Calu3 (cell line): ENCODE results near the gene CEACAM1. TPM values are rescaled to one million over a fixed set of nuclear protein-coding genes. Genes with fewer than 3 reads are reported as not detected.
"Not testable (repeated sequence)": the region's sequence is repeated elsewhere in the genome, so short reads cannot be mapped to it uniquely, and the experiment has no call there.

Experiments
- BruUV-seq: library from RNA; stranded (reverse); fragments of 400-500 nt; replicated peaks from 2 replicates; lab custom pipeline; 2021; lab: Mats Ljungman, UMichigan
- CTCF ChIA-PET: fragments of 300-600 bp; sonication (Branson Sonifier 250); formaldehyde crosslinking; loops from one replicate; lab custom pipeline; 2022; ENCODE audit warnings: antibody characterized with exemption; lab: Charles Lee
- DNase-seq: peaks from one replicate; pipeline ENCODE4 v3.0.0; 2022
- H3K27ac Mint-ChIP-seq: one replicate; pipeline ENCODE4 v1.8.0; 2022; ENCODE audit warnings: mixed read lengths; ENCODE audit not compliant: unreplicated experiment
- H3K27me3 Mint-ChIP-seq: one replicate; pipeline ENCODE4 v1.8.0; 2022; ENCODE audit warnings: mixed read lengths; ENCODE audit not compliant: unreplicated experiment
- H3K36me3 Mint-ChIP-seq: one replicate; pipeline ENCODE4 v1.8.0; 2022; ENCODE audit warnings: mild to moderate bottlenecking, moderate library complexity, mixed read lengths; ENCODE audit not compliant: insufficient read depth, unreplicated experiment
- H3K4me1 Mint-ChIP-seq: one replicate; pipeline ENCODE4 v1.8.0; 2022; ENCODE audit warnings: mild to moderate bottlenecking, low read depth, mixed read lengths; ENCODE audit not compliant: unreplicated experiment
- H3K4me3 Mint-ChIP-seq: one replicate; pipeline ENCODE4 v1.8.0; 2022; ENCODE audit warnings: mild to moderate bottlenecking, low read depth, moderate library complexity, mixed read lengths; ENCODE audit not compliant: unreplicated experiment
- H3K9me3 Mint-ChIP-seq: one replicate; pipeline ENCODE4 v1.8.0; 2022; ENCODE audit warnings: low read depth, mixed read lengths; ENCODE audit not compliant: unreplicated experiment
- intact Hi-C: fragments of 100-400 bp; cut with micrococcal nuclease; formaldehyde crosslinking; loops from one replicate; pipeline ENCODE4 v1.10.0; 2022; ENCODE audit not compliant: unreplicated experiment
- total RNA-seq: library from RNA; stranded (reverse); gene quantifications from 2 replicates; pipeline ENCODE4 v1.2.3, GENCODE V29; 2022
- TF ChIP-seq, protein P1 (sequence below): fragments of 200-600 bp; IDR thresholded peaks from one replicate; pipeline ENCODE4 v1.8.0; 2022; ENCODE audit warnings: antibody characterized with exemption; ENCODE audit not compliant: unreplicated experiment

CEACAM1 gene
- total RNA-seq, 1 experiment from 2014 or later: 132 TPM

DNA sequence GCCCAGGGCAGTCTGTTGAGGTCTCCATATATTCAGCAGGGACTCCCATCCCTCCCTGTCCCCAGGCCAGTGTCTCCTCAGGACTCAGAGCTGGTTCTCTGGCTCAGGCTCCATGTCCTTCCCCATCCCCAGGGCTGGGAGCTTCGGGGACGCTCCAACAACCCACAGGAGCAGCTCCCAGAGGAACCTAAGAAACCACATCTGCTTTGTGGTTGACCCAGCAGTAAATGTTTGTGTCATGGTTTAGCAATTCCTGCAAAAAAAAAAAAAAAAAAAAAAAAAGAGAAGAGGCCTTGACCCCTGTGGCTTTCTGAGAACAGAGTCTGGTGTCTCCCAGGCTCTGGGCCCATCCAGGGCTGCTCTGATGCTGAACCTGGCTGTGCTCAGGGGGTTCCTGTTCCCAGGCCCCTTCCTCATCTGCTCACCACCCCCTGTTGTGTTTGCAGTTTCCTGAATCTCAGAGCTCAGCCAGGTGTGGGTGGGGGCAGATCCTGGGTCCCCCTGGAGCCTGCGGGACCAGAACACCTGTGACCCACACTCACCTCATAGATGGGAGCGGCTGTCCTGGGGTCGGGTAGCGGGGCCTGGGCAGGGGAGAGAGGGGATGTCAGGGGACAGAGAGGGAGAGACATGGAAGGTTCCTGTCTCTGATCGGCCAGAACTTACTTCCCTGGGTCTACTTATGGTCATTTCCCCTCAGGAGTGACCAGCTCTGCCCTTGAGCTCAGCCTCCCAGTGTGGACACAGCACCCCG, 25.2 kb upstream of the CEACAM1 start:
- H3K9me3 Mint-ChIP-seq: peaks cover 4% of the 10 kb centered on the region
- H3K4me1 Mint-ChIP-seq: peaks cover 7% of the 10 kb centered on the region
- H3K4me3 Mint-ChIP-seq: no peak overlapping the region
- CTCF ChIA-PET: interaction anchor here (0.6 to 0.7 kb wide), 5 partner anchors 54 to 531 kb away, joined by 3 to 7 read pairs (median 4); no protein-coding TSS in a partner anchor
- no peak overlapping the region for H3K27ac Mint-ChIP-seq
- H3K27me3 Mint-ChIP-seq: peaks cover 91% of the 10 kb centered on the region
- DNase-seq: no peak
- intact Hi-C loops: no loop called here
- BruUV-seq: no TSS peak
- TF ChIP-seq, protein P1, sequence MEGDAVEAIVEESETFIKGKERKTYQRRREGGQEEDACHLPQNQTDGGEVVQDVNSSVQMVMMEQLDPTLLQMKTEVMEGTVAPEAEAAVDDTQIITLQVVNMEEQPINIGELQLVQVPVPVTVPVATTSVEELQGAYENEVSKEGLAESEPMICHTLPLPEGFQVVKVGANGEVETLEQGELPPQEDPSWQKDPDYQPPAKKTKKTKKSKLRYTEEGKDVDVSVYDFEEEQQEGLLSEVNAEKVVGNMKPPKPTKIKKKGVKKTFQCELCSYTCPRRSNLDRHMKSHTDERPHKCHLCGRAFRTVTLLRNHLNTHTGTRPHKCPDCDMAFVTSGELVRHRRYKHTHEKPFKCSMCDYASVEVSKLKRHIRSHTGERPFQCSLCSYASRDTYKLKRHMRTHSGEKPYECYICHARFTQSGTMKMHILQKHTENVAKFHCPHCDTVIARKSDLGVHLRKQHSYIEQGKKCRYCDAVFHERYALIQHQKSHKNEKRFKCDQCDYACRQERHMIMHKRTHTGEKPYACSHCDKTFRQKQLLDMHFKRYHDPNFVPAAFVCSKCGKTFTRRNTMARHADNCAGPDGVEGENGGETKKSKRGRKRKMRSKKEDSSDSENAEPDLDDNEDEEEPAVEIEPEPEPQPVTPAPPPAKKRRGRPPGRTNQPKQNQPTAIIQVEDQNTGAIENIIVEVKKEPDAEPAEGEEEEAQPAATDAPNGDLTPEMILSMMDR: no peak
- no peaks in the 10 kb centered on the region for H3K36me3 Mint-ChIP-seq

GRCh38 chr19:42552086-42553065, 24.1 kb upstream of the CEACAM1 start:
- H3K4me3 Mint-ChIP-seq: no peak overlapping the region
- H3K36me3 Mint-ChIP-seq: no peaks in the 10 kb centered on the region
- CTCF ChIA-PET: interaction anchor here (0.6 to 0.7 kb wide), 5 partner anchors 55 to 532 kb away, joined by 3 to 7 read pairs (median 4); no protein-coding TSS in a partner anchor
- intact Hi-C loops: no loop called here
- peaks cover under 1% of the 10 kb centered on the region for H3K9me3 Mint-ChIP-seq
- no peak overlapping the region for H3K27ac Mint-ChIP-seq
- BruUV-seq: no TSS peak
- H3K4me1 Mint-ChIP-seq: peaks cover 2% of the 10 kb centered on the region
- peaks cover 91% of the 10 kb centered on the region for H3K27me3 Mint-ChIP-seq
- TF ChIP-seq, protein P1: no peak
- no peak for DNase-seq

- H3K36me3 Mint-ChIP-seq, DNase-seq, H3K4me1 Mint-ChIP-seq, H3K4me3 Mint-ChIP-seq, BruUV-seq, H3K27ac Mint-ChIP-seq, H3K9me3 Mint-ChIP-seq, intact Hi-C loops: not testable (repeated sequence)
- CTCF ChIA-PET: interaction anchor here (0.6 kb wide), 1 partner anchor 141 kb away, joined by 4 read pairs; no protein-coding TSS in a partner anchor
- H3K27me3 Mint-ChIP-seq: peaks cover 91% of the 10 kb centered on the region
Measured at GRCh38 chr19:42550521-42550920, 22.2 kb upstream of the CEACAM1 start.

DNA sequence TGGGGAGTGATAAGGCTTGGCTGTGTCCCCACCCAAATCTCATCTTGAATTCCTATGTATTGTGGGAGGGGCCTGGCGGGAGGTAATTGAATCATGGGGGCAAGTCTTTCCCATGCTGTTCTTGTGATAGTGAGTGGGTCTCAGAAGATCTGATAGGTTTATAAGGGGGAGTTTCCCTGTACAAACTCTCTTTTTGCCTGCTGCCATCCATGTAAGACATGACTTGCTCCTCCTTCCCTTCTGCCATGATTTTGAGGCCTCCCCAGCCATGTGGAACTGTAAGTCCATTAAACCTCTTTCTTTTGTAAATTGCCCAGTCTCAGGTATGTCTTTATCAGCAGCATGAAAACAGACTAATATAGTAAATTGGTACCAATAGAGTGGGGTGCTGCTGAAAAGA, 20.8 kb upstream of the CEACAM1 start:
- H3K9me3 Mint-ChIP-seq, intact Hi-C loops: not testable (repeated sequence)
- CTCF ChIA-PET: interaction anchor here (0.6 kb wide), 1 partner anchor 69 kb away, joined by 6 read pairs; no protein-coding TSS in a partner anchor

DNA sequence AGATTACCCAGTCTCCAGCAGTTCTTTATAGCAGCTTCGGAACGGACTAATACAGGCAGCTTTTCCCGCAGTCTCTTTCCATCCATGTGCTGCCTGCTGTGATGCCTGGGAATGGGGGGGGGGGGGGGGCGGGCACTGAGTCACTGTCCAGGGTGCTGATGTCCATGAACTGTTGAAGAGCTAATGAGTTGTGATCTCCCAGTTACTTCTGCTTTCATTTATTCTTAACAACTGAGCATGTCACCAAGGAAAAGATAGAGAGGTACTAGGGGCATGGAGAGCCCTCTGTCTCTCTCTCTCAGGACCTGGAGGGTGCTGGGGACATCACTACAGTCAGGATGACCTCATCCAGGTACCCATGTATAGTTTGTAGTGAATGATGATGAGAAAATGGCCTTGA, 20.3 kb upstream of the CEACAM1 start:
- TF ChIP-seq, protein P1: no peak
- Mint-ChIP-seq H3K9me3 (no peaks in the 10 kb centered on the region), H3K36me3 (no peaks in the 10 kb centered on the region), H3K27ac (no peak overlapping the region), H3K27me3 (peaks cover 77% of the 10 kb centered on the region), H3K4me3 (no peak overlapping the region), H3K4me1 (no peaks in the 10 kb centered on the region)
- CTCF ChIA-PET: no interaction called here
- DNase-seq: no peak
- no TSS peak for BruUV-seq
- intact Hi-C loops: no loop called here

More for the DNA sequence above, 20.8 kb upstream of the CEACAM1 start:
- H3K36me3 Mint-ChIP-seq, H3K4me1 Mint-ChIP-seq, DNase-seq, BruUV-seq, H3K4me3 Mint-ChIP-seq, H3K27ac Mint-ChIP-seq: not testable (repeated sequence)
- H3K27me3 Mint-ChIP-seq: peaks cover 80% of the 10 kb centered on the region
